Mesendoderm (in vitro differentiated cells): ENCODE data around the gene FRMPD4.

ENCODE experiments used
- DNase-seq: peaks from one replicate; pipeline ENCODE4 v3.0.0; 2013
- H2AK5ac ChIP-seq: 2 replicates; pipeline ENCODE4 v1.6.1; 2013; ENCODE audit warnings: low read length, inconsistent platforms
- H2BK120ac ChIP-seq: 2 replicates; pipeline ENCODE4 v1.6.1; 2013; ENCODE audit warnings: low read depth, mild to moderate bottlenecking, low read length, moderate library complexity, mixed read lengths
- H2BK15ac ChIP-seq: replicated peaks from 2 replicates; pipeline ENCODE4 v1.6.1; 2013; ENCODE audit warnings: low read depth, mild to moderate bottlenecking, moderate library complexity
- H2BK5ac ChIP-seq: 2 replicates; pipeline ENCODE4 v1.6.1; 2013; ENCODE audit warnings: low read length, inconsistent platforms
- H3K18ac ChIP-seq: 2 replicates; pipeline ENCODE4 v1.6.1; 2013; ENCODE audit warnings: mild to moderate bottlenecking, low read length, mixed read lengths
- H3K23ac ChIP-seq: one replicate; pipeline ENCODE4 v1.6.1; 2013; ENCODE audit warnings: low read length
- H3K27ac ChIP-seq: 2 replicates; pipeline ENCODE4 v1.5.1; 2013; ENCODE audit warnings: low read depth, mild to moderate bottlenecking, inconsistent platforms, low read length, moderate library complexity
- H3K27me3 ChIP-seq: 2 replicates; pipeline ENCODE4 v1.6.1; 2013; ENCODE audit warnings: low read length, control low read depth, mild to moderate bottlenecking, inconsistent platforms; ENCODE audit not compliant: insufficient read depth, poor library complexity
- H3K36me3 ChIP-seq: 2 replicates; pipeline ENCODE4 v1.6.1; 2013; ENCODE audit warnings: low read length, inconsistent platforms; ENCODE audit not compliant: control insufficient read depth, insufficient read depth
- H3K4ac ChIP-seq: one replicate; pipeline ENCODE4 v1.6.1; 2013; ENCODE audit warnings: low read depth, mild to moderate bottlenecking, low read length, moderate library complexity
- H3K4me1 ChIP-seq: 2 replicates; pipeline ENCODE4 v1.6.1; 2013; ENCODE audit warnings: low read depth, low read length, inconsistent platforms; ENCODE audit not compliant: control insufficient read depth
- H3K4me2 ChIP-seq: 2 replicates; pipeline ENCODE4 v1.6.1; 2013; ENCODE audit warnings: low read length
- H3K4me3 ChIP-seq: 2 replicates; pipeline ENCODE4 v1.5.1; 2013; ENCODE audit warnings: mild to moderate bottlenecking, low read length
- H3K56ac ChIP-seq: one replicate; pipeline ENCODE4 v1.6.1; 2013; ENCODE audit warnings: low read length
- H3K79me1 ChIP-seq: 2 replicates; pipeline ENCODE4 v1.6.1; 2013; ENCODE audit warnings: low read length, inconsistent platforms
- H3K79me2 ChIP-seq: 2 replicates; pipeline ENCODE4 v1.6.1; 2013; ENCODE audit warnings: mild to moderate bottlenecking, low read length; ENCODE audit not compliant: control insufficient read depth, insufficient read depth
- H3K9ac ChIP-seq: 2 replicates; pipeline ENCODE4 v1.6.1; 2013; ENCODE audit warnings: low read length, inconsistent platforms
- H4K5ac ChIP-seq: one replicate; pipeline ENCODE4 v1.6.1; 2013; ENCODE audit warnings: low read length
- H4K8ac ChIP-seq: one replicate; pipeline ENCODE4 v1.6.1; 2013; ENCODE audit warnings: low read depth, mild to moderate bottlenecking, control low read depth, low read length, moderate library complexity
- WGBS: extraction: QIAGEN DNeasy Blood & Tissue Kit; methylation state at CpG from one replicate; pipeline ENCODE4 v1.1.7; 2013; ENCODE audit warnings: low lambda C conversion rate, missing lambda C conversion rate; ENCODE audit not compliant: insufficient coverage; ENCODE audit errors: extremely low coverage; 5-methylcytosine and 5-hydroxymethylcytosine counted together

FRMPD4 gene

DNA sequence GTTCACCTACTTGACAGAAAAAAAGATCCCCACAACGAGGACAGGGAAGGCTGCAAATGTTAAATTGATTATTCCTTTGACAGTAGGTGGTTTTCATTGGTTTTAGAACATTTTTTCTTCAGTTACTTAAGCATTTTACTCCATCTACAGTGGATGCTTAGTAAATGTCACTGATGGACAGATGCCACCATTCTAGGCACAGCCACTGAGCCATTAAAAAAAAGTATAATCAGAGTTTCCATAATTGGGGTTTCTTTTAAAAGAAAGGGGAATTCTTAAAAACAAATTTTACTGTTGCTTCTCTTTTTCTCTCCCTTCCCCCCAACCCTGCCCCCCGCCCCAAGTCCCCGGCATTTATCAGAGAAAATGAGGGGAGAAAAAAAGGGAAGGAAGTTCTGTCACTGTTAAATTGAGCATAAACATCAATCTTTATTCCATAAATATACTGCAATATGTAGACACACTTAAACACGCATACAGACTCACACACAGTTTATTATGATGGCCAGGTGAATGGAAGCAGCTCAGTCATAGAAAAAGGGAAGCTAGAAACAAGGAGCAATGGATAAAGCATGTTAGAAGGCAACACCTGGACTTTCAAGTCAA lies 573.3 kb downstream of the FRMPD4 start:
- Histone ChIP-seq H3K9ac (no peak overlapping the region), H2AK5ac (no peak overlapping the region), H3K79me1 (no peaks in the 10 kb centered on the region), H3K27me3 (no peaks in the 10 kb centered on the region), H3K79me2 (no peaks in the 10 kb centered on the region), H2BK120ac (no peak overlapping the region), H3K4me3 (no peak overlapping the region), H2BK5ac (no peak overlapping the region), H3K4me2 (no peak overlapping the region), H3K23ac (no peak overlapping the region), H3K56ac (no peak overlapping the region), H3K27ac (no peak overlapping the region), H2BK15ac (no peak overlapping the region), H3K18ac (no peak overlapping the region), H4K5ac (no peak overlapping the region), H3K4me1 (no peaks in the 10 kb centered on the region), H3K36me3 (no peaks in the 10 kb centered on the region), H3K4ac (no peak overlapping the region), H4K8ac (no peak overlapping the region)
- no peak for DNase-seq
- no CpG with 5 or more reads among the region's 4 CpGs for WGBS

DNA sequence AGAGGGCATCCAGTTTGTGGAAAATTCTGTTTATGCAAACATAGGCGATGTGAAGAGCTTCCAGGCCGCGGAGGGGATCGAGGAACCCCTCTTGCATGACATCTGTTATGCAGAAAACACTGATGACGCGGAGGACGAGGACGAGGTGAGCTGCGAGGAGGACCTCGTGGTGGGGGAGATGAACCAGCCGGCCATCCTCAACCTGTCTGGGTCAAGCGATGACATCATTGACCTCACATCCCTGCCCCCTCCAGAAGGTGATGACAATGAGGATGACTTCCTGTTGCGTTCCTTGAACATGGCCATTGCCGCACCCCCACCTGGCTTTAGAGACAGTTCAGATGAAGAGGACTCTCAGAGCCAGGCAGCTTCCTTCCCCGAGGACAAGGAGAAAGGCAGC lies 578.3 kb downstream of the FRMPD4 start:
- no peak for DNase-seq
- H3K9ac ChIP-seq, result no peak overlapping the region
- no peak overlapping the region for H2BK15ac ChIP-seq
- H3K36me3 ChIP-seq, result no peaks in the 10 kb centered on the region
- no peaks in the 10 kb centered on the region for H3K27me3 ChIP-seq
- no peak overlapping the region for H3K4me3 ChIP-seq
- H3K4ac ChIP-seq, result no peak overlapping the region
- no peak overlapping the region for H2AK5ac ChIP-seq
- H3K79me2 ChIP-seq, result no peaks in the 10 kb centered on the region
- H2BK5ac ChIP-seq, result no peak overlapping the region
- H4K8ac ChIP-seq, result no peak overlapping the region
- H3K4me2 ChIP-seq, result no peak overlapping the region
- no peaks in the 10 kb centered on the region for H3K4me1 ChIP-seq
- no peak overlapping the region for H3K23ac ChIP-seq
- no peak overlapping the region for H4K5ac ChIP-seq
- H3K56ac ChIP-seq, result no peak overlapping the region
- H3K18ac ChIP-seq, result no peak overlapping the region
- H3K79me1 ChIP-seq, result no peaks in the 10 kb centered on the region
- no CpG with 5 or more reads among the region's 15 CpGs for WGBS
- H2BK120ac ChIP-seq, result no peak overlapping the region
- H3K27ac ChIP-seq, result no peak overlapping the region

DNA sequence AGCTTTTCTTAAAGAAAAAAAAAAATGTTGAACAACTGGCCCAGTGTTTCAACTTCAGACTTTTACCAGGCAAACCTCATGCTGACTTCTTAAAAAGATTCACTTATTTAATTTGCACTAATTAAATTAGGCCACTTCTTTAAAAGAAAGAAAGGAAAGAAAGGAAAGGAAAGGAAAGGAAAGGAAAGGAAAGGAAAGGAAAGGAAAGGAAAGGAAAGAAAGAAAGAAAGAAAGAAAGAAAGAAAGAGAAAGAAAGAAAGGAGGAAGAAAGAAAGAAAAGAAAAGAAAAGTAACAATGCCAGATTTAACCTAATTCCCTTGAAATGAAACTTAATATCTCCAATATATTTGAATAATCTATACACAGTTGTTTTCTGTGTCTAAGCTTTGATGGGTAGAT lies 581.6 kb downstream of the FRMPD4 start:
- no peak overlapping the region for H2BK15ac ChIP-seq
- DNase-seq, result no peak

DNA sequence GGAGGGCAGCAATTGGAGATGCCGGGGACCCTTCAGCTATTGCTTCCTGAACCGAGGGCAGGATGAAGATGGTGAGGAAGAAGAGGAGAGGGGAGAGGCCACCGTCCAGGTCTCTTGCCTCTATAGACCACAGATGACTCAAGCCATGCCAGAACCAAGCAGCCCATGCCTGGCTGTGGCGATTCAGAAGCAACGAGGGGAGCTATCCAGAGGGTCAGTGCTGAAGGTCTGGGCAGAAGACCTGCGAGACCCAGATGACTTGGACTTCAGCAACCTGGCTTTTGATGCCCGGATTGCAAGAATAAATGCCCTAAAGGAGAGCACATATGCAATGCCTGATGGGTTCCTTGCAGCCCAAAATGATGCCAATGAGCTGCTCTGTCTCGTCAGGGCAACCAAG lies 582.8 kb downstream of the FRMPD4 start:
- no peak overlapping the region for H3K4ac ChIP-seq
- H3K4me2 ChIP-seq, result no peak overlapping the region
- H3K9ac ChIP-seq, result no peak overlapping the region
- H4K8ac ChIP-seq, result no peak overlapping the region
- peak; percentile 34 for DNase-seq
- no peak overlapping the region for H2BK15ac ChIP-seq
- no peaks in the 10 kb centered on the region for H3K79me2 ChIP-seq
- no CpG with 5 or more reads among the region's 8 CpGs for WGBS
- H2BK120ac ChIP-seq, result no peak overlapping the region
- no peaks in the 10 kb centered on the region for H3K27me3 ChIP-seq
- no peak overlapping the region for H2BK5ac ChIP-seq
- no peak overlapping the region for H3K56ac ChIP-seq
- no peak overlapping the region for H3K27ac ChIP-seq
- no peaks in the 10 kb centered on the region for H3K36me3 ChIP-seq
- H4K5ac ChIP-seq, result no peak overlapping the region
- no peaks in the 10 kb centered on the region for H3K4me1 ChIP-seq
- no peak overlapping the region for H2AK5ac ChIP-seq
- H3K18ac ChIP-seq, result no peak overlapping the region
- no peaks in the 10 kb centered on the region for H3K79me1 ChIP-seq
- no peak overlapping the region for H3K4me3 ChIP-seq
- H3K23ac ChIP-seq, result no peak overlapping the region

More for the DNA sequence above, 581.6 kb downstream of the FRMPD4 start:
- no peak overlapping the region for H3K18ac ChIP-seq
- no peak overlapping the region for H3K56ac ChIP-seq
- no peaks in the 10 kb centered on the region for H3K36me3 ChIP-seq
- no peak overlapping the region for H3K23ac ChIP-seq
- H4K8ac ChIP-seq, result no peak overlapping the region
- H2AK5ac ChIP-seq, result no peak overlapping the region
- no peak overlapping the region for H2BK5ac ChIP-seq
- H3K4me1 ChIP-seq, result no peaks in the 10 kb centered on the region
- H3K9ac ChIP-seq, result no peak overlapping the region
- no peaks in the 10 kb centered on the region for H3K79me2 ChIP-seq
- H3K4me2 ChIP-seq, result no peak overlapping the region
- H3K4ac ChIP-seq, result no peak overlapping the region
- no peaks in the 10 kb centered on the region for H3K27me3 ChIP-seq
- H4K5ac ChIP-seq, result no peak overlapping the region
- H2BK120ac ChIP-seq, result no peak overlapping the region
- H3K27ac ChIP-seq, result no peak overlapping the region
- no peak overlapping the region for H3K4me3 ChIP-seq
- H3K79me1 ChIP-seq, result no peaks in the 10 kb centered on the region

DNA sequence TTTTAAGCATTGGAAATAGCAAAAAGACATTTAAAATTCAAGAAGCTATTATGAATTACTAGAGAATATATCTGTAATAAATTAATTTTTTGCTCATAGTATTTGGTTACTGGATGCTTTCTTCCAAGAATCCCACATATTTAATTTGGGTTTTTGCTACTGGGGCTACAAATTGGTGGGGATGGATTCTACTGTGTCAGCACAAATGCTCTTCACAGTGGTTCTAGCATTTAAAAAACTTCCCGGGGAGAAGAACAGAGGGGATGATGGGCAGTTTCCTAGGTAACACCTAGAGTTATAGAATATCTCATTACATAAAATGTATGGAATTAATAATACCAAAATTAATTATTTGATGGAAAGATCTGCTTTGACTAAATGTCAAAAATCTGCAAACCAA lies 584.0 kb downstream of the FRMPD4 start:
- Histone ChIP-seq H3K79me1 (no peaks in the 10 kb centered on the region), H2BK120ac (no peak overlapping the region), H3K27me3 (no peaks in the 10 kb centered on the region), H3K4me3 (no peak overlapping the region), H3K27ac (no peak overlapping the region), H3K56ac (no peak overlapping the region), H3K4ac (no peak overlapping the region), H2BK5ac (no peak overlapping the region), H3K18ac (no peak overlapping the region), H4K5ac (no peak overlapping the region), H3K9ac (no peak overlapping the region), H3K23ac (no peak overlapping the region), H3K79me2 (no peaks in the 10 kb centered on the region), H2BK15ac (no peak overlapping the region), H3K4me1 (no peaks in the 10 kb centered on the region), H3K36me3 (no peaks in the 10 kb centered on the region), H2AK5ac (no peak overlapping the region), H4K8ac (no peak overlapping the region), H3K4me2 (no peak overlapping the region)
- no CpG with 5 or more reads among the region's 1 CpG for WGBS
- DNase-seq, result no peak

DNA sequence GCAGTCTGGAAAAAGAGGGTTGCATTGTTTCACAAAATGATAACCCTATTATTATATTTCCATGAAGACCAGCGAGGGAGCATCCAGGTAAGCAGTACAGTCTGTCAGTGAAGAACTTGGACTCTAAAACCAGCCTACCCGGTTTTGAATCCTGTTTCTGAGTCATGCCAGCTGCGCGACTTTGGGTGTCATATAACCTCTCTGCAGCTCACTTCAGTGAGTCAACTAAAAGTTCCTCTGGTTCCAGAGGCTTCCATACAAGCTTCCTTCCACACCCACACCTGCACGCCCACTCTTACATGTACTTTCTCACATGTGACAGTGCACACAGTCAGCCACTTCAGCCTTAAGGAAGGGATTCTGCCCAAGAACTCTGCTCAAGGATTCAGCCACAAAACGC lies 603.1 kb downstream of the FRMPD4 start:
- no peak for DNase-seq
- no peak overlapping the region for H3K4me3 ChIP-seq
- H2BK120ac ChIP-seq, result no peak overlapping the region
- no peak overlapping the region for H3K27ac ChIP-seq
- H3K79me2 ChIP-seq, result no peaks in the 10 kb centered on the region
- no peak overlapping the region for H3K4me2 ChIP-seq
- H3K56ac ChIP-seq, result no peak overlapping the region
- H2BK15ac ChIP-seq, result no peak overlapping the region
- no CpG with 5 or more reads among the region's 6 CpGs for WGBS
- no peak overlapping the region for H3K23ac ChIP-seq
- no peak overlapping the region for H3K9ac ChIP-seq
- no peak overlapping the region for H3K4ac ChIP-seq
- no peak overlapping the region for H4K8ac ChIP-seq
- no peaks in the 10 kb centered on the region for H3K79me1 ChIP-seq
- H3K18ac ChIP-seq, result no peak overlapping the region
- no peaks in the 10 kb centered on the region for H3K36me3 ChIP-seq
- no peak overlapping the region for H2AK5ac ChIP-seq
- H3K4me1 ChIP-seq, result no peaks in the 10 kb centered on the region
- H3K27me3 ChIP-seq, result no peaks in the 10 kb centered on the region
- no peak overlapping the region for H2BK5ac ChIP-seq
- no peak overlapping the region for H4K5ac ChIP-seq
